ENCODE data around the gene FADS6.

DNA sequence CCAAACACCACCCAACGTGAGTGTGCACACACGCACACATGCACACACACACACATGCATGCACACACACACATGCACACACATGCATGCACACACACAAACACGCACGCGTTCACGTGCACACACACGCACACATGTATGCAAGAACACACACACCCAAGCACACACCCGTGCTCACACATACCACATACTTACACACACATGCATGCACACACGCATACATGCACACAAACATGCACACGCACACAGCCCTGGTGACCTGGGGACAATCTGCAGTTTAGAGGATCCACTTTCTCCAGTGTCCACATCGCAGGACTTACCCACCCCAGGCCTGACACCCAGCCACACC, 23.4 kb upstream of the FADS6 start:
- no peak for TF ChIP-seq CTCF (IDR thresholded peaks at IDR 0.05)
- TF ChIP-seq POLR2A (IDR thresholded peaks at IDR 0.05): no peak

All from uterus (tissue), 2 donors.